HG02610 (cell line): ENCODE measurements around the gene SWI5.
A peak's percentile ranks its signal among the peaks of the same experiment; 100 is the strongest.
"Not testable (repeated sequence)": the region's sequence is repeated elsewhere in the genome, so short reads cannot be mapped to it uniquely, and the experiment has no call there.

ENCODE experiments used
- ATAC-seq: cut with Tn5 transposase; IDR thresholded peaks from one replicate; pipeline ENCODE4 v1.9.1; 2021; ENCODE audit warnings: mild to moderate bottlenecking, moderate library complexity; ENCODE audit not compliant: unreplicated experiment

Gene SWI5

DNA sequence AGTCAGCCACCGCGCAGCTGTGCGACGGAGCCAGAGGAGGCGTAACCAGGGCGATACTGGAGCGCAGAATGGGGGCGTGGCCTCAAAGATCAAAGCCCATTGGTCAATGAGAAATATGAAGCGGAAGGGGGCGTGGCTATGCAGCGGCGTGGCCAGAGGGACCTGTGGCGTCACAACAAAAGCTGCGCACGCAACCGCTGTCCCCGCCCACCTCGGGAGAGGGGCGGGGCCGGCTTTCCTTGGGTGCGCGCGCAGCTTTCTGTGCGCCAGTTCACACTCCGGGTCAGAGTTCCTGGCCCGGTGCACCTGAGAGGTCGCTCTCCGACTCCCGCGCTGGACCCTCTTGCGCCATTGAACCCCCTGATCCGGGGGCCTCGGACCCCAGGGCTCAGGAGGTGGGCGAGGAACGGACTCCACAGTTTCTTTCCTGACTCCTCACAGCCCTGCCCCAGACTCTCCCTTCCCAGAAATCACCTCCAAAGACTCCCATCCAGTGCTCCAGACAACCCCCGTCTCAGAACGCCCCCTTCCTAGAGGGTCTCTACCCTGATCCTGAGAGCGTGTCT, at the start of gene SWI5:
TSS of gene SWI5 (plus strand) at position 269 of the 566 bp plus-strand sequence.
- peak; percentile 94 for ATAC-seq

DNA sequence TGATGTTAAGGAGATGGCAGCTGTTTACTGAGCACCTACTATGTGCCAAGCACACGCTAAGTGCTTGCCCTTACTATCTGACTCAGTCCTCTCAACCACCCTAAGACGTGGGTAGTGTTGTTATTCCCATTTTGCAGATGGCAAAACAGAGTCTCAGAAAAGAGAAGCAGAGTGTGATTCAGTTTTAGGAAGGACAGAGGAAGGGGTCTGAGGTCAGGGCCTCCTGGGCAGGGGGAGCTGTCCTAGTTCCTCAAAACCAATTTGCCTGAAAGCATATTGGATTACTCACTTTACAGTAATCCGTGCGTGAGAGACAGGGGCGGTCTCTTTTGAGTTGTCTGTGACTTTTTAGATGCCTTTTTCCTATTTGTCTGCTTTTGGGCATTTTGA, 49.7 kb upstream of the SWI5 start:
- no peak for ATAC-seq

DNA sequence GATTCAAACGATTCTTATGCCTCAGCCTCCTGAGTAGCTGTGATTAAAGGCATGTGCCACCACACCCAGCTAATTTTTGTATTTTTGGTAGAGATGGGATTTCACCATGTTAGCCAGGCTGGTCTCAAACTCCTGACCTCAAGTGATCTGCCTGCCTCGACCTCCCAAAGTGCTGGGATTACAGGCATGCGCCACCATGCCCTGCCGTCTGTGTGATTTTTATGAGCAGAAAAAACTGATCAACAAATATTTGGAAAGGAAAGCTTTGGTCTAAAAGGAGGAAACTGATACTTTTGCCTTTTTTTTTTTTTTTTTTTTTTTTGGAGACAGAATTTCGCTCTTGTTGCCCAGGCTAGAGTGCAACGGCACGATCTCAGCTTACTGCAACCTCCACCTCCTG, 45.2 kb upstream of the SWI5 start:
- ATAC-seq, result not testable (repeated sequence)

- ATAC-seq, result no peak
These were observed 44.2 kb upstream of the SWI5 start for GRCh38 chr9:128231638-128232527.

DNA sequence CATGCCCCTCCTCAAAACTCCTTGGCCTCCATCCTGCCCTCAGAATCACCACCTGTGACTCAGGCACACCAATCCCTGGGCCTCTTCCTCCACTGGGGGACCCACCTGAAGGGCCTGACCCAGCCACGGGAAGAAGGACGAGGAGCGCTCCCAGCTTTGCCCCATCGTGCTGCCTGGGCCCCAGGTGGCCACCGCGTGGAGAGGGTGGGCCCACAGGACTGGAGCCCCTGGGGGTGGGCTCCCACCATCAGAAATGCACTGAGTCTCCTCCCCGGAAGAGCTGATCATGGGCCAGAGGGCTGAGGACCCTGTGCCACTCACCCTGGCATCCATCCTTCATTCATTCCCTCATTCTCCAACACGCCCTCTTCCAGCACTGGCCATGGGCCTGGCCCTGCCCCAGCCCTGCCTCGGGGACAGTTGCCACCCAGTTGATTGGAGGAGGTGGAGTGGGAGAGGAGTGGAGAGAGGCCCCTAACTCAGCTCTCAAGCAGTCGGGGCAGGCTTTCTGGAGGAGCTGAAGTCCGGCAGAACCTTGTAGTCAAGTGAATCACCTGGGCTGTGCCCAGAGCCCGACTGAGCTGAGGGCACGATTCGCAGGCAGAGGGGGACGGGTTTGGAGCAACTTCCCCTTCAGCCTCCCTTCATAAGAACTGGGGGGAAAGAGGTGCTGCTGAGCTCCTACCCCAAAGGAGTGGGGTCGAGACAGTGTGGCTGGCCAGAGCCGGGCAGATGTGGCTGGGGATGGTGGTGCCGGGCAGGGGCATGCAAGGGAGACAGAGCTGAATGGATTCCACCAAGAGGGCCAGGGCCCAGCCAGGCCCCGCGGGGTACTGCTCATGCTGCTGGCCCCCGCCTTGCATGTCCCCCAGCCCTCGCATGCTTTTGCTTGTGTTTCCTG, 43.3 kb upstream of the SWI5 start:
- no peak for ATAC-seq

DNA sequence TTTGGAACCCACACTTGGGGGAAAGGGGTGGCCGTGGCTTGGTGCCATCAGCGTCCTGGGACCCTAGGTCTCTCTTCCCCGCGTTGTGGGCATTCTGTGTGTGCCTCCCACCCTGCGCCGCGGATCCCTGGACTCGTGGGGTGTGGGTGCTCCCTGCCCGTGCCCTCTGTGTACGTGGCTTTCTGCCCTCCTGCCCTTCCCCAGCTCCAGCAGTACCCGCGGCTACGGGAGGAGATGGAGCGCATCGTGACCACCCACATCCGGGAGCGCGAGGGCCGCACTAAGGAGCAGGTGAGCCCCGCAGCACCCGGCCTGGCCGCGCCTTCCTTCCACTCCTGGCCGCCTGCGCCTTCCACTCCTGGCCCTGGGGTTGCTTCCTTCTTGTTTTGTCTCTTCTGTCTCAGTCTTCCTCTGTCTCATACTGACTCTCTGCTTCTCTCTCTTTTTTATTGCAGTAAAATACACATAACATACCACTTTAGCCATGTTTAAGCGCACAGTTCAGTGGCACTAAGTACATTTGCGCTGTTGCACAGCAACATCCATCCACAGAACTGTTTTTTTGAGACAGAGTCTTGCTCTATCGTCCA, 42.2 kb upstream of the SWI5 start:
- ATAC-seq, result no peak

DNA sequence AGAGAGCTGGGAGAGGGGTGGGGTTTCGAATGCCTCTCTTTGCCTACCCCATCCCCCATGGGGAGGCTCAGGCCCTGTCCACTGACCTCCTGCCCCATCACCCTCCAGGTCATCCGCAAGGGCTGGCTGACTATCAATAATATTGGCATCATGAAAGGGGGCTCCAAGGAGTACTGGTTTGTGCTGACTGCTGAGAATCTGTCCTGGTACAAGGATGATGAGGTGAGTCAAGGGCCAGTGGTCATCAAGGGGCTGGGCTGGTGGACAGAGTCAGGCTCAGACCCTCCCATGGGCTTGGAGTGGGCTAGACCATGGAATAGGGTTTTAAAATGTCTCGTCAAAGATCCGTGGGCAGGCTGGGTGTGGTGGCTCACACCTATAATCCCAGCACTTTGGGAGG, 34.0 kb upstream of the SWI5 start:
- no peak for ATAC-seq

DNA sequence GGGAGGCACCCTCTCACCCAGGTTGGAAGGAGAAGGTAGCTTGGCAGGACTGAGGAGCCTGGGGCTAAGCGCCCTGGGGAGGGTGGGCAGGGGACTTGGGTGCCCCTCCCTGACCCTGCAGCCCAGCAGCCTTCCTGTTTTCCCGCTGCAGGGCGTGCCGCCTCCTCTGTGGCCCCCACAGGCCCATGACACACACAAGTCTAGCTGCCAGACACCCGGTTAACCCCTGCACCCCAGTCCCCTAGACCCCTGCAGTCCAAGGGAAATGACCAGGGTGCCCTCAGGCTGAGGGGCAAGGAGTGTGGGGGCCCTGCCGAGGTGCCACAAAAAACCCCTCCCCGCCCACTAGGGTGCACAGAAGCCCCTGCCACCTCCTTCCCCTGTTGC, 33.3 kb upstream of the SWI5 start:
- no peak for ATAC-seq

- ATAC-seq, result no peak
These were observed 32.7 kb upstream of the SWI5 start for GRCh38 chr9:128243215-128244018.

DNA sequence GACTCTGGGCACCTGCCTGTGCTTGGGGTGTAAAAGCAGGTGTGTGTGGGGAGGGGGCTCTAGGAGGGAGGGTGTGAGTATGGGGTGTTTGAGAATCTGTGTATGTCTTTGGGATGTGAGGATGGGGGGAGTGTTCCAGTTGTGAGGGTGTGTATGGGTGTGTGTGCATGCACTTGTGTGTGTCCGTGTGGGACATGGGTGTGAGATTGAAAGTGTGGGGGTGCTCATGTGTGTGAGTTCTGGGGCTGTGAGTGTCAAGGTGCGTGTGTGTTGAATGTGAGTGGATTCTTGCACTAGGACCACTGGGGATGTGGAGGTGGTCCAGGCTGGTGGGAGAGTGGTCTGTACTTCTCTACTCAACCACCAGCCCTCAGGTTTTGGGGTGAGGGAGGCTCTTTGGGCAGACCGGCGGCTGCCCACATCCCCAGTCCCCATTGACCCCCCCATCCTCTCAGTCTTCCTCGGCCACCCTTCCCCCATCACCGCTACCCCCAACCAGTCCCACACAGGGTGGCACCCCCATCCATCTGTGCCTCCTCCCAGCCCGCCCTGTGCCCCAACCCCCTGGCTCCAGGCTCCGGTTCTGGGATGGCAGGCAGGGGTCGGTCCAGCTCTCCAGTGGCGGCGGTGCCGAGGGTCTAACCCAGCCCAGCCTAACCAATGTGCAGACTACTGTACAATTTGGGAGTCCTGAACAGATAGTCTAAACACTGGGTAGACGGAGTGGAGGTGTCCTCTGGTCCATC, 31.8 kb upstream of the SWI5 start:
- no peak for ATAC-seq

DNA sequence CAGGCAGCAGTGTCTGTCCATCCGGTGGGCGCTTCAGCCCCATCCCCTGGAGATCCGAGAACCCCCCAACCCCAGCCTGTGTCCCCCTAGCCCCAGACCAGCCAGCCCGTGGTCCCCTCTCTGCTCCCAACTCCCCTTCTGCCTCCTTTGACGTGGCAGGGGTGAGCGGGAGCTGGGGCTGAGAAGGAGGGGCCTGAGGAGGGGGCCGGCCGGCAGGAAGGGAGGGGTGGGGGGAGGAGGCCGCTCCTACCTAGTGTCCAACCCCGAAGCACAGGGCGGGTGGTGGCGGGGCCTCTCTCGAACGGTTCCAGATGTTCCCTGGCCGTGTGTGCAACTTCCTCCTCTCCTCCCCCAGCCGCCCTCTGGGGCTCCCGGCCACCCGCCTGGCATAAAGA, 31.2 kb upstream of the SWI5 start:
- ATAC-seq, result no peak

GRCh38 chr9:128245421-128246151, 30.5 kb upstream of the SWI5 start:
- ATAC-seq, result no peak

DNA sequence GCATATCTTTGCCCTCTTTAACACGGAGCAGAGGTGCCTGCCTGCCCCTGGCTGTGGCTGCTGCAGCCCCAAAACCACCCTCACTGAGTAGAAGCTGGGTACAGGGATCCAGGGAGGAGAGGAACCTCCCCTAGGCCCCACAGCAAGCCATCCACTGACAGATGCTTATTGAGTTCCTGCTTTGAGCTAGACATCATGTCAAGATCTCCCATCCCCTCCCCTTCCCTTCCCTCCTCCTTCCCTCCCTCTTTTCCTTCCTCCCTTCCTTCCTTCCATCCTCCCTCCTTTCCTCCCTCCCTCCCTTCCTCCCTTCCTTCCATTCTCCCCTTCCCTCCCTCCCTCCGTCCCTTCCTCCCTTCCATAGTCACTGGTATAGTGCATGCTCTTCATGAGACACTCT, 29.6 kb upstream of the SWI5 start:
- no peak for ATAC-seq

GRCh38 chr9:128247226-128247803, 28.8 kb upstream of the SWI5 start:
- ATAC-seq, result no peak

DNA sequence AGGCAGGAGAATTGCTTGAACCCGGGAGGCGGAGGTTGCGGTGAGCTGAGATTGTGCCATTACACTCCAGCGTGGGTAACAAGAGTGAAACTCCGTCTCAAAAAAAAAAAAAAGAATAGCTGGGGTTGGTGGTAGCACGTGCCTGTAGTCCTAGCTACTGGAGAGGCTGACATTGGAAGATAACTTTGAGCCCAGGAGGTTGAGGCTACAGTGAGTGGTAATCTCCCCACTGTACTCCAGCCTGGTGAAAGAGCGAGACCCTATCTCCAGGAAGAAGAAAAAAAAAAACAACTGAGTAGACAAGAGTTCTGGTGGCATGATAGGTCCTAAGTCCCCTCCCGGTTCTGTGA, 26.5 kb upstream of the SWI5 start:
- ATAC-seq, result no peak

DNA sequence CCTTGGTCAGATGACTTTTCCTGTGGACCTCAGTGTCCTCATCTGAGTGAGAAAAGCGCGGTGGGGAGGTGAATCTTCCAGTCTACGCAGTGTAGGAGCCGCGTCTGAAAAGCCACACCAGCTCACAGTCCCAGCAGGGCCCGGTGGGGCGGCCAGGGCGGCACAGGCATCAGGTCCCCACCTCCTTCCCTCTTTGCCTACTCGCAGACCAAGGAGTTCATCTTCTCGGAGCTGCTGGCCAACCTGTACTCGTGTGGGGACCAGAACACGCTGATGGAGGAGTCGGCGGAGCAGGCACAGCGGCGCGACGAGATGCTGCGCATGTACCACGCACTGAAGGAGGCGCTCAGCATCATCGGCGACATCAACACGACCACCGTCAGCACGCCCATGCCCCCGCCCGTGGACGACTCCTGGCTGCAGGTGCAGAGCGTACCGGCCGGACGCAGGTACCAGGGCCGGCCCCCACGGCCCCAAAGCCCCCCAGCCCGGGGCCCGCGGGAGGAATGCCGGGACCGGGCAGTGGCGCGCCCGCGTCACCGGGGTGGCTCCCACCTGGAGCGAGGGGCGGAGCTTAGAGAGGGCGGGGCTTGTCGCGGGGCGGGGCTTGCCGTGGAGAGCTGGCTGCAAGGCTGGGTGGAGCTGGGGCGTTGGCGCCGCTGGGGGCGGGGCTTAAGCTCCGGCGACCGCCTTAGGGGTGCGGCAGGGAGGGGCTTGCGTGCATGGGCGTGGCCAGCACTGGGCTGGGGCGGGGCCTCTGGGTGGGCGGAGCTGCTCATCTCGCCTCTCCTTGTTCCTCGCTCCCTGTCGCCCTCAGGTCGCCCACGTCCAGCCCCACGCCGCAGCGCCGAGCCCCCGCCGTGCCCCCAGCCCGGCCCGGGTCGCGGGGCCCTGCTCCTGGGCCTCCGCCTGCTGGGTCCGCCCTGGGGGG, 25.9 kb upstream of the SWI5 start:
- ATAC-seq, result peak; percentile 80

GRCh38 chr9:128250839-128251731, 25.0 kb upstream of the SWI5 start:
- ATAC-seq, result no peak
